HepG2 (cell line): Measurements from ENCODE around the gene DYNC2I2. TPM values are rescaled to one million over a fixed set of nuclear protein-coding genes. Genes with fewer than 3 reads are reported as not detected.

ENCODE experiments used
- ARNT ChIP-seq: fragments of 450-650 bp; IDR thresholded peaks from 2 replicates; pipeline ENCODE4 v1.6.1; 2017
- CTCF ChIP-seq: sonication (generic); formaldehyde crosslinking; IDR thresholded peaks from 2 replicates; pipeline ENCODE4 v1.5.0; 2020; ENCODE audit warnings: mild to moderate bottlenecking, missing genetic modification reagents, moderate library complexity
- DNMT3B ChIP-seq: conservative IDR thresholded peaks from 2 replicates; pipeline ENCODE4 v1.6.1; 2016; ENCODE audit warnings: missing biosample characterization, control low read depth
- FOSL2 ChIP-seq: sonication (generic); formaldehyde crosslinking; IDR thresholded peaks from 2 replicates; pipeline ENCODE4 v1.4.0; 2020; ENCODE audit warnings: missing genetic modification reagents
- FOXM1 ChIP-seq: sonication (generic); formaldehyde crosslinking; IDR thresholded peaks from 2 replicates; pipeline ENCODE4 v1.5.0; 2020; ENCODE audit warnings: missing genetic modification reagents
- GZF1 ChIP-seq: sonication (generic); formaldehyde crosslinking; IDR thresholded peaks from 2 replicates; pipeline ENCODE4 v1.5.1; 2020; ENCODE audit warnings: mild to moderate bottlenecking, missing genetic modification reagents
- HDAC1 ChIP-seq: sonication (generic); formaldehyde crosslinking; IDR thresholded peaks from 2 replicates; pipeline ENCODE4 v1.5.1; 2020; ENCODE audit warnings: mild to moderate bottlenecking, missing genetic modification reagents
- HDAC2 ChIP-seq: sonication (generic); formaldehyde crosslinking; IDR thresholded peaks from 2 replicates; pipeline ENCODE4 v1.4.0; 2020; ENCODE audit warnings: missing genetic modification reagents
- HES4 ChIP-seq: sonication (generic); formaldehyde crosslinking; IDR thresholded peaks from 2 replicates; pipeline ENCODE4 v1.9.0; 2021; ENCODE audit warnings: mild to moderate bottlenecking, missing genetic modification reagents, borderline replicate concordance
- HNRNPH1 ChIP-seq: fragments of 200-400 bp; formaldehyde crosslinking; optimal IDR thresholded peaks from 2 replicates; pipeline ENCODE3; 2017; ENCODE audit warnings: mild to moderate bottlenecking, low read depth, low read length
- KAT2B ChIP-seq: fragments of 150-350 bp; IDR thresholded peaks from 2 replicates; pipeline ENCODE4 v1.6.1; 2014; ENCODE audit warnings: low read depth, low read length, borderline replicate concordance
- NPAS2 ChIP-seq: sonication (generic); formaldehyde crosslinking; IDR thresholded peaks from 2 replicates; pipeline ENCODE4 v1.8.0; 2022; ENCODE audit warnings: mild to moderate bottlenecking, missing genetic modification reagents, borderline replicate concordance
- RBM39 ChIP-seq: fragments of 200-400 bp; formaldehyde crosslinking; IDR thresholded peaks from one replicate; pipeline ENCODE4 v1.6.1; 2018; ENCODE audit warnings: antibody characterized with exemption, mild to moderate bottlenecking, low read depth, low read length; ENCODE audit not compliant: poor library complexity, severe bottlenecking
- SRSF1 ChIP-seq: fragments of 200-400 bp; formaldehyde crosslinking; optimal IDR thresholded peaks from 2 replicates; pipeline ENCODE3; 2017; ENCODE audit warnings: mild to moderate bottlenecking, low read depth, low read length, moderate library complexity
- SRY ChIP-seq: sonication (generic); formaldehyde crosslinking; IDR thresholded peaks from 2 replicates; pipeline ENCODE4 v1.8.0; 2022; ENCODE audit warnings: mild to moderate bottlenecking, missing genetic modification reagents
- STAG1 ChIP-seq: sonication (generic); formaldehyde crosslinking; IDR thresholded peaks from 2 replicates; pipeline ENCODE4 v1.4.0; 2020; ENCODE audit warnings: missing genetic modification reagents
- TSC22D2 ChIP-seq: sonication (generic); formaldehyde crosslinking; IDR thresholded peaks from 2 replicates; pipeline ENCODE4 v1.5.1; 2020; ENCODE audit warnings: missing genetic modification reagents, mild to moderate bottlenecking, borderline replicate concordance
- ZNF333 ChIP-seq: sonication (generic); formaldehyde crosslinking; IDR thresholded peaks from 2 replicates; pipeline ENCODE4 v1.4.0; 2020; ENCODE audit warnings: mild to moderate bottlenecking, missing genetic modification reagents, borderline replicate concordance
- ZNF34 ChIP-seq: sonication (generic); formaldehyde crosslinking; IDR thresholded peaks from 2 replicates; pipeline ENCODE4 v1.4.0; 2020; ENCODE audit warnings: mild to moderate bottlenecking, missing genetic modification reagents, borderline replicate concordance
- ZNF432 ChIP-seq: sonication (generic); formaldehyde crosslinking; IDR thresholded peaks from 2 replicates; pipeline ENCODE4 v1.5.0; 2020; ENCODE audit warnings: missing genetic modification reagents, mild to moderate bottlenecking, borderline replicate concordance
- ZNF468 ChIP-seq: sonication (generic); formaldehyde crosslinking; IDR thresholded peaks from 2 replicates; pipeline ENCODE4 v1.8.0; 2022; ENCODE audit warnings: mild to moderate bottlenecking, moderate library complexity, missing genetic modification reagents
- ZNF567 ChIP-seq: sonication (generic); formaldehyde crosslinking; IDR thresholded peaks from 2 replicates; pipeline ENCODE4 v1.8.1; 2023; ENCODE audit warnings: mild to moderate bottlenecking, missing genetic modification reagents, borderline replicate concordance
- ZNF598 ChIP-seq: sonication (generic); formaldehyde crosslinking; IDR thresholded peaks from 2 replicates; pipeline ENCODE4 v1.5.1; 2020; ENCODE audit warnings: mild to moderate bottlenecking, missing genetic modification reagents, borderline replicate concordance
- ZNF605 ChIP-seq: sonication (generic); formaldehyde crosslinking; IDR thresholded peaks from 2 replicates; pipeline ENCODE4 v1.8.0; 2022; ENCODE audit warnings: mild to moderate bottlenecking, missing genetic modification reagents
- ZNF670 ChIP-seq: sonication (generic); formaldehyde crosslinking; IDR thresholded peaks from 2 replicates; pipeline ENCODE4 v1.8.0; 2022; ENCODE audit warnings: mild to moderate bottlenecking, missing genetic modification reagents, borderline replicate concordance
- ZNF672 ChIP-seq: sonication (generic); formaldehyde crosslinking; IDR thresholded peaks from 2 replicates; pipeline ENCODE4 v1.8.1; 2022; ENCODE audit warnings: missing genetic modification reagents
- ZSCAN29 ChIP-seq: sonication (generic); formaldehyde crosslinking; conservative IDR thresholded peaks from 2 replicates; pipeline ENCODE4 v1.4.0; 2020; ENCODE audit warnings: mild to moderate bottlenecking, missing genetic modification reagents
- polyA plus RNA-seq, 8 experiments: library from polyadenylated mRNA; depleted of rRNA in 3 of 8; stranded (reverse) in 7 of 8; unstranded in 1 of 8; fragments of >200 nt; fragmentation: Illumina TruSeq in 4 of 8; extraction: Trizol in 4 of 8; gene quantifications; 2 replicates each; pipeline versions ENCODE4 v1.2.1 to v1.2.3, GENCODE V29; 2011 to 2016; ENCODE audit warnings: low read depth in 4 of 8, missing spikeins in 1 of 8, mixed read lengths in 1 of 8; ENCODE audit not compliant: insufficient read depth in 1 of 8
- total RNA-seq, 5 experiments: library from RNA; depleted of rRNA; stranded (reverse); fragments of >200 nt; fragmentation: Illumina TruSeq; extraction: Trizol; gene quantifications; 2 replicates each; pipeline ENCODE4 v1.2.3, GENCODE V29; 2016; ENCODE audit warnings: low read depth in 1 of 5
- TF ChIP-seq, protein P1 (sequence below): sonication (generic); formaldehyde crosslinking; IDR thresholded peaks from 2 replicates; pipeline ENCODE4 v1.4.0; 2020; ENCODE audit warnings: missing genetic modification reagents, low read depth, mild to moderate bottlenecking, borderline replicate concordance
- TF ChIP-seq, protein P2 (sequence below): sonication (generic); formaldehyde crosslinking; IDR thresholded peaks from 2 replicates; pipeline ENCODE4 v1.5.0; 2020; ENCODE audit warnings: missing genetic modification reagents

The DYNC2I2 gene
- total and polyA plus RNA-seq, 2 of the 13 experiments (the other 11 are each of a cell fraction or from before 2014, with no cell fraction given), result 13.7 to 40.2 TPM

GRCh38 chr9:128635266-128636023 lies 21.2 kb downstream of the DYNC2I2 start (continued):
- peak; percentile 79; the same call in 1 of the 2 replicates for TF ChIP-seq SRY
- no peak for TF ChIP-seq ZSCAN29 (CRISPR knock-in tag)
- TF ChIP-seq FOXM1 (CRISPR knock-in tag), result no peak
- TF ChIP-seq, protein P1, sequence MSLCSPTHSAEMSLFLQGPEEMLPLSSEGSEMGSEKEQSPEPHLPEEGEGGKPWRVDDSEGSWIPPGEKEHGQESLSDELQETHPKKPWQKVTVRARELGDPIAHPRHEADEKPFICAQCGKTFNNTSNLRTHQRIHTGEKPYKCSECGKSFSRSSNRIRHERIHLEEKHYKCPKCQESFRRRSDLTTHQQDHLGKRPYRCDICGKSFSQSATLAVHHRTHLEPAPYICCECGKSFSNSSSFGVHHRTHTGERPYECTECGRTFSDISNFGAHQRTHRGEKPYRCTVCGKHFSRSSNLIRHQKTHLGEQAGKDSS (CRISPR knock-in tag), result no peak
- TF ChIP-seq ZNF333, result no peak
- no peak for TF ChIP-seq KAT2B
- no peak for TF ChIP-seq ZNF468
- TF ChIP-seq HES4 (CRISPR knock-in tag), result no peak
- no peak; the same call in 1 of the 2 replicates for TF ChIP-seq HDAC1
- no peak for TF ChIP-seq HNRNPH1
- no peak for TF ChIP-seq NPAS2 (CRISPR knock-in tag)
- peak; percentile 69 for TF ChIP-seq CTCF
- TF ChIP-seq ZNF34 (CRISPR knock-in tag), result no peak
- no peak for TF ChIP-seq ZNF670
- TF ChIP-seq TSC22D2, result no peak
- TF ChIP-seq ZNF598 (CRISPR knock-in tag), result no peak
- TF ChIP-seq HDAC2 (CRISPR knock-in tag), result peak; percentile 35; the same call in 1 of the 2 replicates
- TF ChIP-seq ARNT, result no peak
- no peak for TF ChIP-seq ZNF567 (CRISPR knock-in tag)
- no peak for TF ChIP-seq ZNF432 (CRISPR knock-in tag)
- TF ChIP-seq, protein P2, sequence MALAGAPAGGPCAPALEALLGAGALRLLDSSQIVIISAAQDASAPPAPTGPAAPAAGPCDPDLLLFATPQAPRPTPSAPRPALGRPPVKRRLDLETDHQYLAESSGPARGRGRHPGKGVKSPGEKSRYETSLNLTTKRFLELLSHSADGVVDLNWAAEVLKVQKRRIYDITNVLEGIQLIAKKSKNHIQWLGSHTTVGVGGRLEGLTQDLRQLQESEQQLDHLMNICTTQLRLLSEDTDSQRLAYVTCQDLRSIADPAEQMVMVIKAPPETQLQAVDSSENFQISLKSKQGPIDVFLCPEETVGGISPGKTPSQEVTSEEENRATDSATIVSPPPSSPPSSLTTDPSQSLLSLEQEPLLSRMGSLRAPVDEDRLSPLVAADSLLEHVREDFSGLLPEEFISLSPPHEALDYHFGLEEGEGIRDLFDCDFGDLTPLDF (CRISPR knock-in tag), result no peak
- TF ChIP-seq SRSF1, result no peak
- no peak for TF ChIP-seq DNMT3B
- TF ChIP-seq ZNF672, result no peak
- TF ChIP-seq FOSL2 (CRISPR knock-in tag), result peak; percentile 99
- peak; percentile 34; the same call in 1 of the 2 replicates for TF ChIP-seq ZNF605
- peak; percentile 62 for TF ChIP-seq STAG1
- TF ChIP-seq GZF1, result no peak
- TF ChIP-seq RBM39, result peak; percentile 2
